Rectal smooth muscle tissue (tissue), 1 donor: Measurements from ENCODE around the gene GNAO1.

ENCODE experiments used
- H3K27ac ChIP-seq: one replicate; pipeline ENCODE4 v1.7.0; 2013; ENCODE audit warnings: low read depth, low read length, inconsistent platforms
- H3K27me3 ChIP-seq: one replicate; pipeline ENCODE4 v1.7.0; 2013; ENCODE audit warnings: low read length; ENCODE audit not compliant: control insufficient read depth, insufficient read depth
- H3K36me3 ChIP-seq: one replicate; pipeline ENCODE4 v1.7.0; 2013; ENCODE audit warnings: low read length; ENCODE audit not compliant: control insufficient read depth, insufficient read depth
- H3K4me1 ChIP-seq: one replicate; pipeline ENCODE4 v1.7.0; 2013; ENCODE audit warnings: low read length; ENCODE audit not compliant: control insufficient read depth, insufficient read depth
- H3K4me3 ChIP-seq: one replicate; pipeline ENCODE4 v1.7.0; 2013; ENCODE audit warnings: low read length
- H3K9ac ChIP-seq: one replicate; pipeline ENCODE4 v1.7.0; 2013; ENCODE audit warnings: low read length

Gene GNAO1

GRCh38 chr16:56349086-56349415 is 157.8 kb downstream of the GNAO1 start:
- Histone ChIP-seq H3K36me3 (no peaks in the 10 kb centered on the region), H3K27ac (no peak overlapping the region), H3K4me3 (no peak overlapping the region)

DNA sequence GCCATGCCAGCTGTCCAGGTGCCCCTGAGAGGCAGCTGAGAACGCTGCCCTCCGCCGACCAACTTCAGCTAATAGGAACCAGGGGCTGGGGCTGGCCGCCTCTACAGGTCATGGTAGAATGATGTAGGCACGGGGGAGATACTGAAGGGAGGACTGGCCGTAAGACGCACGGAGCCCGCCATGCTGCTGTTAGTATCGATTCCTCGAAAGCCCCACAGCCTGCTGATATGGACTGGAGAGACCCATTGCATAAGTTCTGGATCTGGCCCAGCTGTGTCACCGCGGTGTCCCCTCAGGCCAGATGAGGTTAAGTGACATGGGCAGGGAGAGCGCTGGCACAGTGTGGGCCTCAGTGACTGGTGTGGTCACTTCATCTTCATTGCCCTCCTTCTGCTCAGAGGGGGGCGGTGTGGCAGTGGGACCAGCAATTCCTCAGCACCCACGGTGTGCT is 158.4 kb downstream of the GNAO1 start:
- Histone ChIP-seq H3K4me1 (no peaks in the 10 kb centered on the region), H3K36me3 (no peaks in the 10 kb centered on the region), H3K27ac (no peak overlapping the region), H3K27me3 (no peaks in the 10 kb centered on the region), H3K9ac (no peak overlapping the region), H3K4me3 (no peak overlapping the region)

More at GRCh38 chr16:56349086-56349415, 157.8 kb downstream of the GNAO1 start:
- Histone ChIP-seq H3K27me3 (no peaks in the 10 kb centered on the region), H3K4me1 (no peaks in the 10 kb centered on the region), H3K9ac (no peak overlapping the region)

DNA sequence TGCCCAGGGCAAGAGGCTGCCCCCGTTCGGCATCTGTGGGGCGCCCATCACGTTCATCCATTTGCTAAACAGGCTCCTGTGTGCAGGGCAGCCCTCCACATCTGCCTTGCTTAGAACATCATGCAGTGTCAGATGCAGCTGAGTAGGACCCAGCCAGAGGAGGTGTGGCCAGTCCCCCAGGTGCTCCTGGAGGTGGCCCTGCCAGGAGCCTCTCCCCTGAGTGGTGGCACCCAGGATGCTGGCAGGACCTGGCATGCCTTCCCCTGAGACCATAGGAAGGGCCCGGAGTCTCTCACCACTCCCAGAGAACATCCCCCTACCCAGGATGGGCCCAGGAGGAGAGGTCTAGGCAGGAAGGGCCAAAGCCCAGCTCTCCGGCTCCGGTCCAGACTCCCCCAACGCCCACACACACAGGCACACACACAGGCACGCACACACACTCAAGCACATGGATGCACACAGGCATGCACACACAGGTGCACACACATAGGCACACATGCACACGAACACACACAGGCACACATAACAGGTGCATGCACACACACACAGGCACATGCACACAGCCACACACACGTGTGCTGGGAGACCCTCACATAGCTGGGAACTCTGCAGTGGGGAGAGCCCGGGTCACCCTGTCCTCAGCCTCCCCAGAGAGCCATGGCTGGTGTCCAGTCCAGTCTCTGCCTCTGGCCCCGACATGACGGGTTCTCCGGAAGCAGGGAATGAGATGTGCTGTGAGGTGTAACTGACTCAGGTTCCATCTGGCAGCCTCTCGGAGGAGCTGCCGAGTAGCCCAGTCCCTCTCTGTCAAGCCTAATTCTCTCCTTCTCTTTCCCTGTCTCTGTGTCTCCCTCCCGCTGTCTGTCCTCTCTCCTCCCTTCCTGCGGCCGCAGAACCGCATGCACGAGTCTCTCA is 159.5 kb downstream of the GNAO1 start:
- Histone ChIP-seq H3K36me3 (no peaks in the 10 kb centered on the region), H3K27ac (no peak overlapping the region), H3K9ac (no peak overlapping the region), H3K27me3 (no peaks in the 10 kb centered on the region), H3K4me3 (no peak overlapping the region), H3K4me1 (no peaks in the 10 kb centered on the region)

DNA sequence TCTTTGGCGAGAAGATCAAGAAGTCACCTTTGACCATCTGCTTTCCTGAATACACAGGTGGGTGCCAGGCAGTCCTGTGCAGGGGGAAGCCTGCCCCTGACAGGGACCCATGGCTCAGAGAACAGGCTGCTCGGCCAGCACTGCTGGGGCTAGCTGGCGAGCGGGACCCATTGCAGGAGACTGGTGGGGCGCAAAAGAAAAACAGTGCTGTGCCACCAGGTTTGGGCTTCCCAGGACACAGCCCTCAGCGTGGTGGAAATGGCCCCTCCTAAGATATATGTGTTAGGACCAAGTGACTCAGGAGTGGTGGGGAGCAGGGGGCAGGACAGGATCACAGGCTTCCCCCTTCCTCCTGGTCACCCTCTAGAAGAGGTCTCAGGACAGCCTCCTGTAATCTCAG is 160.2 kb downstream of the GNAO1 start:
- Histone ChIP-seq H3K27ac (no peak overlapping the region), H3K9ac (no peak overlapping the region), H3K36me3 (no peaks in the 10 kb centered on the region), H3K4me3 (no peak overlapping the region), H3K4me1 (peaks cover 3% of the 10 kb centered on the region), H3K27me3 (no peaks in the 10 kb centered on the region)

GRCh38 chr16:56352351-56353053 is 161.2 kb downstream of the GNAO1 start:
- H3K4me3 ChIP-seq, result no peak overlapping the region
- no peak overlapping the region for H3K27ac ChIP-seq
- no peak overlapping the region for H3K9ac ChIP-seq
- H3K36me3 ChIP-seq, result no peaks in the 10 kb centered on the region
- peaks cover 6% of the 10 kb centered on the region for H3K4me1 ChIP-seq
- H3K27me3 ChIP-seq, result no peaks in the 10 kb centered on the region

DNA sequence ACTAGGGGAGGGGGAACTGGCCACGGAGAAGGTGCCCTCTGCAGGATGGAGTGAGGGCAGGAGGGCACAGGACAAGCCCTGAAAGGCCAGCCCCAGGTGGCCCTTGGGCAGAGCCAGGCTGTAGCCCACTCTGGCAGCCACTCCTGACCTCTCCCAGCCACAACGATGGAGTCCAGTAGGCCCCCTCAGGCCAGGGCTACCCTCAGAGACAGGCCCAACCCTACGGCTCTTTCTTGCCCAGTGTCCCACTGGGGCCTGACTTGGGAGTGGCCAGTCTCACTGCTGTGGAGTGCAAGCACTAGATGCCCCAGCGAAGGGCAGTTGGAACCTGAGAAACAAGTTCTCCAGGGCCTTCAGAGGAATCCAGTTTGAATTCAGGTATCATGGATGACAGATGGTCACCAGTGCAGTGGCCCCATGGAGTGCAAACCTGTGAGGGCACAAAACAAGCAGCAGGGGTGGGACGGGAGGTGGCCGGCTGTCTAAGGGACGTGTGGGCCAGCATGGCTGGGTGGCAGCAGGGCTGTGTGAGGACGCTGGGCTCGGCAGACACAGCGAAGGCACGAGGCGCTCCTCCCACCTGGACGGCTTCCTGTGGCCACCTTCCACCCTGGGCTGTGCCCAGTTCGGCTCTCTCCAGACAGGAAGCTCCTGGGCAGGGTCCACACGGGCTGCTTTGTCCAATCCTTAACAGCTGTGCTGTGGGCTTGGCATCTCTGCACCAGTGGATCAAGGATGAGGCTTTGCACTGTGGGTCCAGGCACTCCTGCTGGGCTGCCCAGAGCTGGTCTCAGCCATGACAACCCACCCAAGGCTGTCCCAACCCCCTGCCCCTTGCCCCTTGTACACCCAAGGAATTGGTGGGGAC is 162.0 kb downstream of the GNAO1 start:
- Histone ChIP-seq H3K9ac (no peak overlapping the region), H3K27me3 (no peaks in the 10 kb centered on the region), H3K27ac (no peak overlapping the region), H3K36me3 (no peaks in the 10 kb centered on the region), H3K4me1 (peaks cover 6% of the 10 kb centered on the region), H3K4me3 (no peak overlapping the region)

DNA sequence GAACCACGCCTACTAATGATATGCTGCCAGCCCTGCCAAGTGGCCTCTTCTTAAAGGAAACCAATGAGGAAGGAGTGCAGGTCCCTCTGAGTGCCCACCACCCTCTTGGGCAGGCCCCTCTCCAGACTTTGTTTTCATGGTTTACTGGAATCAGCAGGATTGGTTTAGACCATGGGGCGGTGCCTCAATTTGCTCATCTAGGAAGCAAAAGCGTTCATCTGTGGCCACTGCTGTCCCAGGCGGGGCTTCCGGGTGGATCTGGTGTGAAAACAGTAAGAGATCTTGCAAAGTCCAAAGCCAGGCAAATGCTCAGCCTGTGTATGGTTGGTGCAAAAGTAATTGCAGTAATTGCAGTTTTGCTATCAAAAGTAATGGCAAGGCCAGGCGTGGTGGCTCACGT is 162.7 kb downstream of the GNAO1 start:
- Histone ChIP-seq H3K4me1 (peaks cover 6% of the 10 kb centered on the region), H3K36me3 (no peaks in the 10 kb centered on the region), H3K27ac (no peak overlapping the region), H3K27me3 (no peaks in the 10 kb centered on the region), H3K4me3 (no peak overlapping the region), H3K9ac (no peak overlapping the region)

DNA sequence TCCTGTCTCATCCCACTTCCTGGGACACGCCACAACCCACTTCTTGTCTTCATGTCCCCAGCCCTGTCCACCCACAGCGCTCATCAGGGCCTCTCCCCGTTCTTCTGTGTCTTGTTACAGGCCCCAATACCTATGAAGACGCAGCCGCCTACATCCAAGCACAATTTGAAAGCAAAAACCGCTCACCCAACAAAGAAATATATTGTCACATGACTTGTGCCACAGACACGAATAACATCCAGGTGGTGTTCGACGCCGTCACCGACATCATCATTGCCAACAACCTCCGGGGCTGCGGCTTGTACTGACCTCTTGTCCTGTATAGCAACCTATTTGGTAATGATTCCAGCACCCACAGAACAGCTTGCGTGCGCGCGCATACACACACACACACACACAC is 163.5 kb downstream of the GNAO1 start:
- H3K27me3 ChIP-seq, result no peaks in the 10 kb centered on the region
- H3K4me1 ChIP-seq, result peaks cover 6% of the 10 kb centered on the region
- H3K36me3 ChIP-seq, result no peaks in the 10 kb centered on the region
- no peak overlapping the region for H3K4me3 ChIP-seq
- no peak overlapping the region for H3K9ac ChIP-seq
- no peak overlapping the region for H3K27ac ChIP-seq

- Histone ChIP-seq H3K4me1 (peaks cover 6% of the 10 kb centered on the region), H3K27me3 (no peaks in the 10 kb centered on the region), H3K9ac (no peak overlapping the region), H3K27ac (no peak overlapping the region), H3K4me3 (no peak overlapping the region), H3K36me3 (no peaks in the 10 kb centered on the region)
Observed at GRCh38 chr16:56355221-56355620, 163.9 kb downstream of the GNAO1 start.

GRCh38 chr16:56355786-56356275 is 164.5 kb downstream of the GNAO1 start:
- Histone ChIP-seq H3K4me3 (no peak overlapping the region), H3K36me3 (peaks cover 3% of the 10 kb centered on the region), H3K27me3 (no peaks in the 10 kb centered on the region), H3K4me1 (peaks cover 6% of the 10 kb centered on the region), H3K27ac (no peak overlapping the region), H3K9ac (no peak overlapping the region)

DNA sequence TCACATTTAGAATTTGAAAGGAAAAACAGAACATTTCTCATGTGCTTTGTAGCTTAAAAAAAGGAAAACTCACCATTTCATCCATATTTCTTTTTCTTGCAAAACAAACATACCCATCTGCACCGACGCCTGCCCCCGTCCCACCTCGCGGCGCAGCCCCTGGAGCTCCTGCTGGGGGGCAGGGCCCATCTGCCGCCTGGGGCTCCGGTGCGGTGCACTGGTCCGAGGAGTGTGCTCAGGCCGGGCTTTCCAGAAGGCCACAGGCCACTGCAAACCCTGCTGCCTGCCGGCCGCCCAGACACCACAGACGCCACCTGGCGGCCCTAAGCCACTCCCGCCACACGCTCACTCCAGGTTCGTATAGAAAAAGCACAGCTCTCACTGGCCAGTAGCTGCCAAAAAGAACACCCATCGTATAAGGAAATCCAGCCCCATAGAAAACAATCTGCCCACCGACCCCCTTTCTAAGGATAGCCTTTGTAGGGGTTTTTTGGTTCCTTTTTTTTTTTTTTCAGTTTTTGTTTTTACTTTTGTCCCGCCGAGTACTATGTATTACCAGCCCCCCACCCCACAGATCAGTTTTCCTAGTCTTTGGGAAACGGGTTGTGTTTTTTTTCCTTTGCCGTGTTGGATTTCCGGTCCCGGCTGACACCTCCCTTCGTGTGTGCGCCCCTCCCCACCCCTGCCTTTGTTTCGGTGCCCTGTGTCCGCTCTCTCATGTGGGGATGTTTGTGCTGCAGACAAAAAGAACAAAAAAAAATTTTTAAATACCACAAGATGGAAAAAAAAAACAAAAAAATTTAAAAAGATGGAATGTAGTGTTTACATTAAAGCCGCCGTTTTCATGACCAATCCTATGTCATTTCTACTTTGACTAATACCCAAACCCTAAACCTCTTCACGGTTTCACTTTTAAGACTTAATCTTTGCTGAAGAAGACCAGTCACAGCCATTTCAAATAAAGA is 165.3 kb downstream of the GNAO1 start:
- no peaks in the 10 kb centered on the region for H3K27me3 ChIP-seq
- H3K4me3 ChIP-seq, result peak overlapping the region; percentile 60
- peaks cover 6% of the 10 kb centered on the region for H3K4me1 ChIP-seq
- H3K27ac ChIP-seq, result peak overlapping the region; percentile 56
- H3K9ac ChIP-seq, result peak overlapping the region; percentile 27
- H3K36me3 ChIP-seq, result peaks cover 3% of the 10 kb centered on the region
